Natural killer cell (primary cell): ENCODE data around the gene RAPGEF1. TPM values are rescaled to one million over a fixed set of nuclear protein-coding genes. Genes with fewer than 3 reads are reported as not detected.
"Not testable (repeated sequence)": the region's sequence is repeated elsewhere in the genome, so short reads cannot be mapped to it uniquely, and the experiment has no call there.

Experiments used
- ATAC-seq, 3 donors: fragments of 150-1000 bp in 2 of 3; fragments of 200-7000 bp in 1 of 3; cut with Tn5 transposase; 1 replicate in 1 of 3; 2 replicates in 2 of 3; pipeline ENCODE4 v1.10.0; 2021; ENCODE audit warnings: mild to moderate bottlenecking in 2 of 3, moderate library complexity in 2 of 3
- DNase-seq, 2 donors: peaks; one replicate each; pipeline versions ENCODE4 v3.0.0 to v3.0.0-alpha.2; 2013 to 2021; ENCODE audit warnings: mixed read lengths in 1 of 2
- H3K27ac ChIP-seq: one replicate; pipeline ENCODE4 v1.5.1; 2013; ENCODE audit warnings: mild to moderate bottlenecking, low read length
- H3K27me3 ChIP-seq: one replicate; pipeline ENCODE4 v1.6.1; 2013; ENCODE audit warnings: low read length; ENCODE audit not compliant: control insufficient read depth, insufficient read depth
- H3K36me3 ChIP-seq: one replicate; pipeline ENCODE4 v1.6.1; 2013; ENCODE audit warnings: low read length; ENCODE audit not compliant: control insufficient read depth, insufficient read depth
- H3K4me1 ChIP-seq: one replicate; pipeline ENCODE4 v1.6.1; 2013; ENCODE audit warnings: low read length; ENCODE audit not compliant: control insufficient read depth, insufficient read depth
- H3K4me3 ChIP-seq: one replicate; pipeline ENCODE4 v1.5.1; 2013; ENCODE audit warnings: low read length
- H3K9me3 ChIP-seq: one replicate; pipeline ENCODE4 v1.6.1; 2013; ENCODE audit warnings: low read length; ENCODE audit not compliant: control insufficient read depth, insufficient read depth
- H3K27ac Mint-ChIP-seq, 2 donors: one replicate each; pipeline ENCODE4 v1.8.0; 2022; ENCODE audit warnings: mild to moderate bottlenecking in 2 of 2, mixed read lengths in 2 of 2, moderate library complexity in 1 of 2
- H3K27me3 Mint-ChIP-seq, 2 donors: one replicate each; pipeline ENCODE4 v1.8.0; 2022; ENCODE audit warnings: low read depth in 2 of 2, mixed read lengths in 2 of 2
- H3K36me3 Mint-ChIP-seq: one replicate; pipeline ENCODE4 v1.8.0; 2022; ENCODE audit warnings: mixed read lengths
- H3K4me1 Mint-ChIP-seq, 2 donors: one replicate each; pipeline ENCODE4 v1.8.0; 2022; ENCODE audit warnings: mixed read lengths in 2 of 2
- H3K4me3 Mint-ChIP-seq: one replicate; pipeline ENCODE4 v1.8.0; 2022; ENCODE audit warnings: mild to moderate bottlenecking, moderate library complexity, mixed read lengths
- H3K9me3 Mint-ChIP-seq, 2 donors: one replicate each; pipeline ENCODE4 v1.8.0; 2022; ENCODE audit warnings: mixed read lengths in 2 of 2
- WGBS: methylation state at CpG from one replicate; pipeline ENCODE4 v1.1.7; 2013; ENCODE audit warnings: missing lambda C conversion rate; ENCODE audit not compliant: insufficient coverage; 5-methylcytosine and 5-hydroxymethylcytosine counted together
- intact Hi-C: fragments of 100-400 bp; cut with micrococcal nuclease; formaldehyde crosslinking; loops from one replicate; pipeline ENCODE4 v1.14.2; 2022
- total RNA-seq, 4 donors: library from RNA; stranded (reverse); fragments of 120-200 nt in 1 of 4; gene quantifications; one replicate each; pipeline versions ENCODE4 v1.2.3 to v1.2.4, GENCODE V29; 2013 to 2022
- TF ChIP-seq, protein P1 (sequence below): fragments of 200-600 bp; IDR thresholded peaks from one replicate; pipeline ENCODE4 v1.8.0; 2022; ENCODE audit warnings: antibody characterized with exemption

Gene RAPGEF1
- total RNA-seq, 3 donors from 2014 or later (not counting 1 experiment from before 2014, with no cell fraction given) = 210 to 224 (median 222) TPM

DNA sequence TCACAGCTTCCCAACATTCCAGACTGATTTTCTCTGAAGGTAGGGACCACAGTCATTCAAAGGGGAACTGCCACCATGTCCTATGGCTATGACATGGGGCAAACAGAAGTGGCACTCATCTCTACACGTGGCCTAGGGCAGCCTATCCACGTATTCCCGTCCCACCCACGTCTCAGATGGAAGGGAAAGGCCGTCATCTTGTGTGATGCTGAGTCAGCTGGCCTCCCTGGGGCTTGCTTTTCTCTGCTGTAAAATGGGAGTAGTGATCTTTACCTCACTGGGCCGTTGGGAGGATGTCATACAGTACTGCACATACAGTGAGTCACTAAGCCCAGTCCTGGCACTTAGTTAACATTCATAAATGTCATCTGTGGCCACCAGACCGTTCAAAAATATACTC lies 72.3 kb downstream of the RAPGEF1 start:
- Histone ChIP-seq H3K4me1 (peaks cover 75% of the 10 kb centered on the region), H3K4me3 (no peak overlapping the region), H3K36me3 (no peaks in the 10 kb centered on the region), H3K9me3 (no peaks in the 10 kb centered on the region), H3K27ac (peak overlapping the region; percentile 92), H3K27me3 (no peaks in the 10 kb centered on the region)
- DNase-seq = peak; percentile 53 to 80
- peak; percentile 14 to 51 (median 50) for ATAC-seq
- H3K27me3 Mint-ChIP-seq = no peaks in the 10 kb centered on the region
- H3K4me1 Mint-ChIP-seq = peaks cover 91 to 93% of the 10 kb centered on the region in 2 donors
- intact Hi-C loops = loop anchor here (5.0 to 10.0 kb wide), 2 partner anchors 260 to 687 kb away; partner anchors contain the start of gene SETX
- H3K27ac Mint-ChIP-seq = peak overlapping the region; percentile 98 to 99
- H3K4me3 Mint-ChIP-seq = peak overlapping the region; percentile 70
- no peaks in the 10 kb centered on the region for H3K36me3 Mint-ChIP-seq
- TF ChIP-seq, protein P1, sequence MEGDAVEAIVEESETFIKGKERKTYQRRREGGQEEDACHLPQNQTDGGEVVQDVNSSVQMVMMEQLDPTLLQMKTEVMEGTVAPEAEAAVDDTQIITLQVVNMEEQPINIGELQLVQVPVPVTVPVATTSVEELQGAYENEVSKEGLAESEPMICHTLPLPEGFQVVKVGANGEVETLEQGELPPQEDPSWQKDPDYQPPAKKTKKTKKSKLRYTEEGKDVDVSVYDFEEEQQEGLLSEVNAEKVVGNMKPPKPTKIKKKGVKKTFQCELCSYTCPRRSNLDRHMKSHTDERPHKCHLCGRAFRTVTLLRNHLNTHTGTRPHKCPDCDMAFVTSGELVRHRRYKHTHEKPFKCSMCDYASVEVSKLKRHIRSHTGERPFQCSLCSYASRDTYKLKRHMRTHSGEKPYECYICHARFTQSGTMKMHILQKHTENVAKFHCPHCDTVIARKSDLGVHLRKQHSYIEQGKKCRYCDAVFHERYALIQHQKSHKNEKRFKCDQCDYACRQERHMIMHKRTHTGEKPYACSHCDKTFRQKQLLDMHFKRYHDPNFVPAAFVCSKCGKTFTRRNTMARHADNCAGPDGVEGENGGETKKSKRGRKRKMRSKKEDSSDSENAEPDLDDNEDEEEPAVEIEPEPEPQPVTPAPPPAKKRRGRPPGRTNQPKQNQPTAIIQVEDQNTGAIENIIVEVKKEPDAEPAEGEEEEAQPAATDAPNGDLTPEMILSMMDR = no peak
- no peaks in the 10 kb centered on the region for H3K9me3 Mint-ChIP-seq
- 49% methylated on average over 7 of the region's 7 CpGs for WGBS

DNA sequence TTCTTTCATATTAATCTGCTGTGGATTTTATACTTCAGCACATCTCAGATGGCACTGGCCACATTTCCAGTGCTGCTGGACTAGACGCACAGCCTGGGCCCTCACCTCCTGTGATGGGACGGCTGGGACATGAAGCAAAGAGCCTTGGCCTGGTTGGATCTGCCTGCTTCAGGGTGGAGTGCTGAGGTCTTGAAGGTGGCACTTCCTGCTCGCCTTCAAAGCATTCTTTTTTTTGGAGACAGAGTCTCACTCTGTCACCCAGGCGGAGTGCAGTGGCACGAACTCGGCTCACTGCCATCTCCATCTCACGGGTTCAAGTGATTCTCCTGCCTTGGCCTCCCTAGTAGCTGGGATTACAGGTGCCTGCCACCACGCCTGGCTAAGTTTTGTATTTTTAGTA lies 73.1 kb downstream of the RAPGEF1 start:
- H3K4me3 ChIP-seq = no peak overlapping the region
- peak; percentile 37 to 79 for DNase-seq

DNA sequence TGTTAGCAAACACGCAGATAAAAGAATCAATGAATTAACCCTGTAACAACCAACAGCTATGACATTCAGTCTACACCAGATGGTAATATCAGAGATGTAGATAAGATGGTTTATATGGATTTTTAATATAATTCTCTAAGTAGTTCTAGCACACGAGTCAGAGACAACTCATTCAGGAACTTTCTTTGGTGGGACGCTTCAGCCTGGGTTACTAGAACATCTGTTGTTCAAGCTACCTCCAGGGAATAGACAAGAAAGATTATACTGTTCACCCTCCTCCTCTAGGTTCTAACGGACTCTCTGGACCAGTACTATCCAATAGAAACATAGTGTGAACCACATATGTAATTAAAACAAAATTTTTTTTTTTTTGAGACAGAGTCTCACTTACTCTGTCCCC lies 73.8 kb downstream of the RAPGEF1 start:
- no peaks in the 10 kb centered on the region for H3K9me3 Mint-ChIP-seq
- no peaks in the 10 kb centered on the region for H3K27me3 ChIP-seq
- intact Hi-C loops = loop anchor here (5.0 to 10.0 kb wide), 2 partner anchors 259 to 689 kb away; partner anchors contain the start of gene SETX
- H3K27ac Mint-ChIP-seq = peak overlapping the region; percentile 98 to 99
- peaks cover 2% of the 10 kb centered on the region for H3K36me3 ChIP-seq
- no peaks in the 10 kb centered on the region for H3K27me3 Mint-ChIP-seq
- ATAC-seq = no peak
- no peaks in the 10 kb centered on the region for H3K9me3 ChIP-seq
- TF ChIP-seq, protein P1 = no peak
- H3K4me1 Mint-ChIP-seq = peaks cover 87 to 92% of the 10 kb centered on the region in 2 donors
- peaks cover 68% of the 10 kb centered on the region for H3K4me1 ChIP-seq
- DNase-seq = no peak
- H3K4me3 ChIP-seq = no peak overlapping the region
- WGBS = 73% methylated on average over 2 of the region's 4 CpGs
- H3K27ac ChIP-seq = peak overlapping the region; percentile 92
- peak overlapping the region; percentile 29 for H3K4me3 Mint-ChIP-seq
- no peaks in the 10 kb centered on the region for H3K36me3 Mint-ChIP-seq

More for the DNA sequence above, 73.1 kb downstream of the RAPGEF1 start:
- H3K27me3 ChIP-seq = no peaks in the 10 kb centered on the region
- no peaks in the 10 kb centered on the region for H3K9me3 Mint-ChIP-seq
- H3K4me1 Mint-ChIP-seq = peaks cover 91 to 94% of the 10 kb centered on the region in 2 donors
- intact Hi-C loops = loop anchor here (5.0 to 10.0 kb wide), 2 partner anchors 259 to 688 kb away; partner anchors contain the start of gene SETX
- H3K4me1 ChIP-seq = peaks cover 75% of the 10 kb centered on the region
- 30% methylated on average over 8 of the region's 8 CpGs for WGBS
- H3K36me3 ChIP-seq = no peaks in the 10 kb centered on the region
- H3K27ac Mint-ChIP-seq = peak overlapping the region; percentile 98 to 99
- no peaks in the 10 kb centered on the region for H3K36me3 Mint-ChIP-seq
- peak overlapping the region; percentile 83 for H3K4me3 Mint-ChIP-seq
- ATAC-seq = peak; percentile 11 to 32 (median 11)
- TF ChIP-seq, protein P1 = no peak
- H3K9me3 ChIP-seq = no peaks in the 10 kb centered on the region
- peak overlapping the region; percentile 92 for H3K27ac ChIP-seq
- H3K27me3 Mint-ChIP-seq = no peaks in the 10 kb centered on the region

DNA sequence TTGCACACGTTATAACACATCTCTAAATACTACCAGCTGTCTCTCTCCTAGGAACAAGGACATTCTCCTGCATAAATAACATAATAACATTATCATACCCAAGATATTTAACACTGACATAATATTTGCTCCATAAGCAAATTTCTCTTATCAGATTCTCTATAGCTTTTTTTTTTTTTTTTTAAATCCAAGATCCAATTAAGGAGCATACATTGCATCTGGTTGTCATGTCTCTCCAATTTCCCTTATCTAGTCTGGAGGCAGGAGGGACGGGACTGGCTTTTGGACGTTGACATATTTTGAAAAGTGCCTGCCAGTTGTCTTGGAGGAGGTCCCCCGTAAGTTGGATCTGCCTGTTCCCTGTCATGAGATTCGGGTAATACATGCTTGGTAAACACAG lies 76.6 kb downstream of the RAPGEF1 start:
- 87% methylated on average over 5 of the region's 5 CpGs for WGBS

DNA sequence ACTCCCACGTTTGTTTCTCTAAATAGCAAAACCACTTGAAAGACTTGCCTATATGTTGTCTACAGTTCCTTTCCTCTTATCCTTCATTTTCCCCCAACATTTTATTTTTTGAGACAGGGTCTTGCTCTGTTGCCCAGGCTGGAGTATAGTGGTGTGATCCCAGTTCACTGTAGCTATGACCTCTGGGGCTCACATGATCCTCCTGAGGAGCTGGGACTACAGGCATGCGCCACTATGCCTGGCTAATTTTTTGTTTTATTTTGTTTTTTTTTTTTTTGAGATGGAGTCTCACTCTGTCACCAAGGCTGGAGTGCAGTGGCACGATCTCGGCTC lies 77.6 kb downstream of the RAPGEF1 start:
- peaks cover 54% of the 10 kb centered on the region for H3K4me1 ChIP-seq
- WGBS = 70% methylated on average over 4 of the region's 4 CpGs

More for the DNA sequence above, 76.6 kb downstream of the RAPGEF1 start:
- peaks cover 3% of the 10 kb centered on the region for H3K36me3 ChIP-seq
- peaks cover 54% of the 10 kb centered on the region for H3K4me1 ChIP-seq
- peak overlapping the region; percentile 39 to 89 for H3K27ac Mint-ChIP-seq
- ATAC-seq (no peak), DNase-seq (no peak)
- H3K4me3 ChIP-seq = no peak overlapping the region
- peaks cover 74 to 79% of the 10 kb centered on the region in 2 donors for H3K4me1 Mint-ChIP-seq
- no peaks in the 10 kb centered on the region for H3K27me3 ChIP-seq
- intact Hi-C loops = loop anchor here (10.0 kb wide), 1 partner anchor 692 kb away; the partner anchor contains the start of gene SETX
- H3K9me3 Mint-ChIP-seq = no peaks in the 10 kb centered on the region
- H3K36me3 Mint-ChIP-seq = no peaks in the 10 kb centered on the region
- TF ChIP-seq, protein P1 = no peak
- no peak overlapping the region for H3K27ac ChIP-seq
- H3K4me3 Mint-ChIP-seq = no peak overlapping the region
- H3K9me3 ChIP-seq = no peaks in the 10 kb centered on the region
- H3K27me3 Mint-ChIP-seq = no peaks in the 10 kb centered on the region

More for the DNA sequence above, 77.6 kb downstream of the RAPGEF1 start:
- H3K9me3 Mint-ChIP-seq, H3K9me3 ChIP-seq, H3K36me3 ChIP-seq, H3K27me3 ChIP-seq, H3K27me3 Mint-ChIP-seq, H3K36me3 Mint-ChIP-seq, ATAC-seq, H3K4me3 ChIP-seq, DNase-seq: not testable (repeated sequence)
- peaks cover 74 to 80% of the 10 kb centered on the region in 2 donors for H3K4me1 Mint-ChIP-seq
- peak overlapping the region; percentile 32 for H3K27ac ChIP-seq
- intact Hi-C loops = loop anchor here (10.0 kb wide), 1 partner anchor 693 kb away; the partner anchor contains the start of gene SETX
- peak overlapping the region; percentile 79 to 89 for H3K27ac Mint-ChIP-seq
- H3K4me3 Mint-ChIP-seq = peak overlapping the region; percentile 37
